ENCODE data around the gene TSPO2. TPM values are rescaled to one million over a fixed set of nuclear protein-coding genes. Genes with fewer than 3 reads are reported as not detected.
A peak's percentile ranks its signal among the peaks of the same experiment; 100 is the strongest.

Gene TSPO2
- total RNA-seq, 3 donors from 2014 or later, result not detected

DNA sequence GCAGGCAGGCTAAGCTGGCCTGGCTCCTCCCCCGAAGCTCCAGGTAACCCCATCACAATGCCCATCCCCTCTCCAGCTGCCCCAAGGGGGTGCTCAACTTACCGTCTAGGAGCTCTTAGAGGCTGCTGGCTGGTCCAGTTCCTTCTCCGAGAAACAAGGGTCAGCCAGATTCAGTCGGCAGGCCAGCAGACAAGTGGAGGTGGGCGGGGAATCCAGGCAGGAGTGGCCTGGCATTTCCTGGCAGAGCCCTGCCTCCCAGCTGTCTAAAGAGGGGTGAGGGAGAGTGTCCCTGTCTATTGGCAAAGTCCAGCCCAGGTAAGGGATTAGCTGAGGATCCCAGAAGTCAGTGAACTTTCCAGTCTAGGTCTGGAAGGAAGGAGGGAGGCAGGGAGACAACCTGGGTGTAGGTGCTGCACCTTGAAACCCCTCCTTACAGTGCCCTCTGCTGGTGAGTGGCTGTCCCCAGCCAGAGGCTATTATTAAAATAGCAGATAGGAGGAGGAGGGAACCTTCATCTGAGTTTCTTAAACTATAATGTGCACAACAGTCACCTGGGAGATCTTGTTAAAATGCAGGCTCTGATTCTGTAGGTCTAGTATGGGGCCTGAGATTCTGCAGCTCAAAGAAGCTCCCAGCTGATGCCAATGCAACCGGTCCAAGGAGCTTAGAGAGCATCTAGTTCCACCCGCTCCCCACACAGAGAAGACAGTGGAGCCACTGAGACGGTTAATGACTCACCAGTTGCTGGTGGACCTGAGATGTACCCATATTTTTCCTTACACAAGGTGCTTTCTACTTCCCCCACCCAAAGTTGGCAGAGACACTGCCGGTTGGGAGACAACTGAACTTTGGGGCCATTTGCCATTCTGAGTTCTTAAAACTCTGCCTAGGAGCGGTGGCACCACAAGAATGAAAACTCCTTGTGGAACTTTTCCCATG is 2.9 kb upstream of the TSPO2 start, which contains the start of gene UNC5CL:
Gene UNC5CL (minus strand): TSS at position 162 of the 939 bp plus-strand sequence. CDS start 4,147 bp downstream, outside the sequence.
- Histone ChIP-seq H3K27ac (no peak within 1 kb of the TSS), H3K4me3 (no peak within 1 kb of the TSS), H3K9me3 (no peaks in the 10 kb centered on the region), H3K27me3 (no peaks in the 10 kb centered on the region), H3K36me3 (no peaks in the 10 kb centered on the region), H3K4me1 (no peaks in the 10 kb centered on the region)
- no peak for DNase-seq (ENCODE audit: low spot score in 2 of 2)
- TF ChIP-seq POLR2AphosphoS5 (IDR thresholded peaks at IDR 0.05), result no peak
- no peak for TF ChIP-seq POLR2A (IDR thresholded peaks at IDR 0.05)
- peak in 2 of 3 donors; percentile 38 to 55 for TF ChIP-seq CTCF (IDR thresholded peaks at IDR 0.05)
- intact Hi-C loops (cut with DNase I; ENCODE audit: low total_unique reads), result loop anchor here (10.0 kb wide), 1 partner anchor 1895 kb away; no protein-coding TSS in a partner anchor

DNA sequence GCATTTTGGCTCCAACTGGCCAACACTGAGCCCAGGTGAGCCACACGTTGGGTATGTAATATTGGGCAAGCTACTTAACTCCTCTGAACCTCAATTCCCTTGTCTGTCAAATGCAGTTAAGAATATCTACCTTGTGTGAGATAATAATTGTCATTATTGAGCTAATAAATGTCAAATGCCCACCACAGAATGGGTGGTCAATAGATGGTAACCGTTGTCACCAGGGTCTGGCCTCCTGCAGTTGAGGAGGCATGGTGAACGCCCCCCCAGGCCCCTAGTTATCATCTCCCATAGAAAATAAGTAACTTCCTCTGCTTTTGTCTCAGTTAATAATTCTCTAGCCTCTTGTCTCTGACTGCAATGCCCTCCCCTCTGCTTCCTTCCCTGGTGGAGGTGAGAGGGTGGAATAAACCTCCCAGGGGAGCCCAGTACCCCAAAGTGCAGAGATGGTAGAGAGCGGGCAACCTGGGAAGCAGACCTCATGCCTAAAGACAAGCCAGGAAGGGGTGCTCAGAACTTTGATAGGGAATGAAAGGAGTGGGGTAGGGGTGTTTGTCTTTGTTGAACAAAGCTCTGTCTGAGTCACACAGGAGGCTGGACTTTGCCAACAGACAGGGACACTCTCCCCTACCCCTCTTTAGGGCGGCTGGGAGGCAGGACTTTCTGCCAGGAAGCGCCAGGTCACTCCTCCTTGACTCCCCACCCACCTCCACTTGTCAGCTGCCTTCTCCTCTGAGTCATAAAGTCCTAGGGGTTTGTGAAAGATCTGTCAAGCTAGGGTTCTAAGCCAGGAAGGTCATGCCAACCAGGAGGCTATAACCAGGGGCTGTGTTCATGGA is 1.9 kb upstream of the TSPO2 start:
- TF ChIP-seq POLR2A (IDR thresholded peaks at IDR 0.05) (no peak), POLR2AphosphoS5 (IDR thresholded peaks at IDR 0.05) (no peak), CTCF (IDR thresholded peaks at IDR 0.05) (no peak)
- H3K9me3 ChIP-seq, result no peaks in the 10 kb centered on the region
- no peaks in the 10 kb centered on the region for H3K36me3 ChIP-seq
- peak overlapping the region in 1 of 2 donors; percentile 2 for H3K27ac ChIP-seq
- no peaks in the 10 kb centered on the region for H3K4me1 ChIP-seq
- intact Hi-C loops (cut with DNase I; ENCODE audit: low total_unique reads), result no loop called here
- DNase-seq (ENCODE audit: low spot score in 2 of 2), result no peak
- H3K27me3 ChIP-seq, result no peaks in the 10 kb centered on the region
- H3K4me3 ChIP-seq, result no peak overlapping the region

- Histone ChIP-seq H3K27ac (no peak overlapping the region), H3K4me1 (no peaks in the 10 kb centered on the region), H3K27me3 (no peaks in the 10 kb centered on the region), H3K9me3 (no peaks in the 10 kb centered on the region), H3K36me3 (no peaks in the 10 kb centered on the region), H3K4me3 (no peak overlapping the region)
- DNase-seq (ENCODE audit: low spot score in 2 of 2), result no peak
- intact Hi-C loops (cut with DNase I; ENCODE audit: low total_unique reads), result no loop called here
- TF ChIP-seq POLR2A (IDR thresholded peaks at IDR 0.05), result no peak
Measured at GRCh38 chr6:41040940-41041536, 1.2 kb upstream of the TSPO2 start.

DNA sequence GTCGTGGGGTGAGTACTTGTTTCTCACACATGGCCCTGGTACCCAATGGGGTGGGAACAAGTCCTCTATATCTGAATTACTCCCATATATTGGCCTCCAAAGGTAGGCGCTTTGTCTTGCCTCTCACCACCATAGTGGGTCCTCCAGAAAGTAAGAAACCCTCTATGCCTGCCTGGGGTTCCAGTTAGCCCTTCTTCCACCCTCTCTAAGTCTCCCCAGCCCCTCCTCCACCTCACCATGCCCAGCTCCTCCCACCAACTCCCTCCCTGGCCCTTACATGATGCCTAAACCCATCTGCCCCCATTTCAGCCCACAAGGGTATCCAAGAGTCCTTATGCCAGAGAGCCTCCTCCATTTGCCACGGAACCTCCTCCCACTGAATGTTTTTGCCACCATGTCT is 884 bp downstream of the TSPO2 start:
- Histone ChIP-seq H3K9me3 (no peaks in the 10 kb centered on the region), H3K27ac (no peak overlapping the region), H3K4me1 (no peaks in the 10 kb centered on the region), H3K36me3 (no peaks in the 10 kb centered on the region), H3K27me3 (no peaks in the 10 kb centered on the region), H3K4me3 (no peak overlapping the region)
- no peak for DNase-seq (ENCODE audit: low spot score in 2 of 2)
- TF ChIP-seq POLR2AphosphoS5 (IDR thresholded peaks at IDR 0.05), result no peak
- intact Hi-C loops (cut with DNase I; ENCODE audit: low total_unique reads), result no loop called here

- H3K4me3 ChIP-seq, result no peak overlapping the region
- intact Hi-C loops (cut with DNase I; ENCODE audit: low total_unique reads), result no loop called here
- no peaks in the 10 kb centered on the region for H3K9me3 ChIP-seq
- no peaks in the 10 kb centered on the region for H3K27me3 ChIP-seq
- H3K27ac ChIP-seq, result no peak overlapping the region
- no peak for TF ChIP-seq CTCF (IDR thresholded peaks at IDR 0.05)
- TF ChIP-seq POLR2A (IDR thresholded peaks at IDR 0.05), result no peak
- TF ChIP-seq POLR2AphosphoS5 (IDR thresholded peaks at IDR 0.05), result no peak
- no peaks in the 10 kb centered on the region for H3K4me1 ChIP-seq
- H3K36me3 ChIP-seq, result no peaks in the 10 kb centered on the region
- no peak for DNase-seq (ENCODE audit: low spot score in 2 of 2)
Measured at GRCh38 chr6:41045664-41046063, 3.4 kb downstream of the TSPO2 start.
